ENCODE data around the gene MDM2. TPM values are rescaled to one million over a fixed set of nuclear protein-coding genes. Genes with fewer than 3 reads are reported as not detected.
A peak's percentile ranks its signal among the peaks of the same experiment; 100 is the strongest.
"Not testable (repeated sequence)": the region's sequence is repeated elsewhere in the genome, so short reads cannot be mapped to it uniquely, and the experiment has no call there.

Gene MDM2
- total RNA-seq, 2 experiments from 2014 or later = 207 to 214 TPM

DNA sequence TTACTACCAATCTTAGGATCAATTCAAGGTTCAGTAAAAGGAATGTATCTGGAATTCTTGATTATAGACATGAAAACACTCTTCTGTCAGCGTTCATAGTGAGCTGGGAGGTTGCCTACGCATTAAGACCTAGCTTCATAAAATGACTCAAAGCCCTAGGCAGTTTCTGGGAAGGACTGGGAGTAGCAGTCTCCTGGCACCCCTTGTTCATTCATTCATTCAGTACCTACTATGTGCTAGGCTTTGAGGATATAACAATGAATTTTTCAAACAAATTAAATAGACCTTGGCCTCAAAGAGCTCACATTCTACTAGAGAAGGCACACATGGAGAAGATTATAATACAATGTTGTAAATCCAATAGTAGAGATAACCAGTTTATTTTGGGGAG, 46.1 kb downstream of the MDM2 start:
- H3K4me1 Mint-ChIP-seq = no peaks in the 10 kb centered on the region
- ChIA-PET CTCF (interaction anchor here (0.9 kb wide), 1 partner anchor 13 kb away, joined by 3 read pairs; no protein-coding TSS in a partner anchor), POLR2A (no interaction called here)
- no peak for DNase-seq
- peaks cover 1% of the 10 kb centered on the region for H3K27me3 Mint-ChIP-seq
- no peak overlapping the region for H3K4me3 Mint-ChIP-seq
- H3K36me3 Mint-ChIP-seq (ENCODE audit: low read depth) = no peaks in the 10 kb centered on the region
- no peaks in the 10 kb centered on the region for H3K9me3 Mint-ChIP-seq
- H3K27ac Mint-ChIP-seq = no peak overlapping the region

DNA sequence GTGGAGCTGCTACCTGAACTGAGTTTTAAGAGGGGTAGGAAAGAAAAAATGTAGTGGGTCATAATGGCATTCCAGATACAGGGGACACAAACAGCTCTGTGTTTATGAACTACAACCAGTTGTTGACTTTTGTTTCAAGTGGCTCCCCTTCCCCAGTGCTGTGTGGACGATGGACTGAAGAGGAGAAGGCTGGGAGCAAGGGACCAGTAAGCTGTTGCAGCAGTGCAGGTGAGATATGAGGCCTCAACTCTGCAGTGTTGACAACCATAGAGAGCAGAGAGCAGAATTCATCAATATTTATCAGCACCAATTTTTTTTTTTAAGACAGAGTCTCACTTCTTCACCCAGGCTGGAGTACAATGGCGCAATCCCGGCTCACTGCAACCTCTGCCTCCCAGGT, 46.6 kb downstream of the MDM2 start:
- DNase-seq = no peak
- Mint-ChIP-seq H3K27me3 (peaks cover 1% of the 10 kb centered on the region), H3K36me3 (ENCODE audit: low read depth) (no peaks in the 10 kb centered on the region), H3K4me1 (no peaks in the 10 kb centered on the region), H3K27ac (no peak overlapping the region), H3K4me3 (no peak overlapping the region), H3K9me3 (no peaks in the 10 kb centered on the region)
- CTCF ChIA-PET = interaction anchor here (0.7 to 1.0 kb wide), 4 partner anchors 11 to 618 kb away, joined by 3 read pairs; no protein-coding TSS in a partner anchor
- POLR2A ChIA-PET = no interaction called here

DNA sequence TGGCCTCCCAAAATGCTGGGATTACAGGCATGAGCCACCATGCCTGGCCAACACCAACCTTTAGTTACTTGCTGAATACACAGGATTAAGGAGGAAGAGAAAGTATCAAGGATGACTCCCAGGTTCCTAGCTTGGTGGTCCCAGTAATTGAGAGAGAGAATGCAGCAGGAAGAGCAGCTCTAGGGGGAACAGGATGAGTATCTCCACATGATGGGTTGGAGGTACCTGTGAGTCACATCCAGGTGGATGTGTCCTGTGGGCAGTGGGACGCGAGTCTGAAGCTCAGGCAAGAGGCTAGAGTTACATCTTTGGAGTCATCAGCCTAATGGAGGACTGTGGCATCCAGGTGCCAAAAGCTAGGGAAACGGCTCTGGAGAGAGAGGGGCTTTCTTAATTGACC, 47.1 kb downstream of the MDM2 start:
- CTCF ChIA-PET = interaction anchor here (0.6 to 1.0 kb wide), 6 partner anchors 11 to 619 kb away, joined by 3 to 4 read pairs (median 3); no protein-coding TSS in a partner anchor
- DNase-seq = no peak
- Mint-ChIP-seq H3K4me1 (no peaks in the 10 kb centered on the region), H3K9me3 (no peaks in the 10 kb centered on the region), H3K36me3 (ENCODE audit: low read depth) (no peaks in the 10 kb centered on the region), H3K27ac (no peak overlapping the region), H3K4me3 (no peak overlapping the region), H3K27me3 (peaks cover 1% of the 10 kb centered on the region)
- POLR2A ChIA-PET = no interaction called here

DNA sequence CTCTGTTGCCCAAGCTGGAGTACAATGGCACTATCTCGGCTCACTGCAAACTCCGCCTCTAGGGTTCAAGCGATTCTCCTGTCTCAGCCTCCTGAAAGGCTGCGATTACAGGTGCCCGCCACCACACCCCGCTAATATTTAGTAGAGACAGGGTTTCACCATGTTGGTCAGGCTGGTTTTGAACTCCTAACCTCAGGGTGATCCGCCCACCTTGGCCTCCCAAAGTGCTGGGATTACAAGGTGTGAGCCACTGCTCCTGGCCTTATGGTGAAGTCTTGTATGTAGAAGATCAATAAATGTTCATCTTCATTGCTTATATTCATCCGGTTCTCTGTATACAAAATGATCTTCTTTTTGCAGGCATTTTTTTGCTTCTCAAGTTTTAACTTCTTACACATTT, 47.8 kb downstream of the MDM2 start:
- Mint-ChIP-seq H3K27me3 (peaks cover 1% of the 10 kb centered on the region), H3K36me3 (ENCODE audit: low read depth) (no peaks in the 10 kb centered on the region), H3K9me3 (no peaks in the 10 kb centered on the region), H3K4me3 (no peak overlapping the region), H3K4me1 (no peaks in the 10 kb centered on the region), H3K27ac (no peak overlapping the region)
- ChIA-PET CTCF (interaction anchor here (0.6 to 1.0 kb wide), 2 partner anchors 12 to 49 kb away, joined by 3 to 4 read pairs; no protein-coding TSS in a partner anchor), POLR2A (no interaction called here)
- no peak for DNase-seq

DNA sequence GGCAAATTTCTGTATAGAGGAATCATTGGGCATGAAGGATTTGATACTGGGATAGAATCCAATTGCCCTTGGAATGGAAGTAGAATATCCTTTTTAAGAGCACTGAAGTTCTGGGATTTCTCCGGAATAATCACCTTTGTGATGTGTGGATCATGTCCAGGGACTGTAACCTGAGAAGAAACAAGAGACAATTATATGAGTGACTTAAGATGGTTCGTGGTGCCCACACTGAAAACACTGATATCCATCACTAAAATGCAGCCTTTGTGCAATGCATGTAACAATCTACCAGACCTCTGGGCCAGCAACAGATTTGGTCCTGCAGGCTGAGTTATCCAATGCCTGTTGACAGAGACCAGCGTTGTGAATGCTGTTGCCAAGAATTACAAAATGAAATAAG, 48.5 kb downstream of the MDM2 start:
- no peaks in the 10 kb centered on the region for H3K36me3 Mint-ChIP-seq (ENCODE audit: low read depth)
- DNase-seq = no peak
- no peaks in the 10 kb centered on the region for H3K4me1 Mint-ChIP-seq
- POLR2A ChIA-PET = no interaction called here
- peaks cover 1% of the 10 kb centered on the region for H3K27me3 Mint-ChIP-seq
- H3K4me3 Mint-ChIP-seq = no peak overlapping the region
- H3K27ac Mint-ChIP-seq = no peak overlapping the region
- CTCF ChIA-PET = no interaction called here
- no peaks in the 10 kb centered on the region for H3K9me3 Mint-ChIP-seq

DNA sequence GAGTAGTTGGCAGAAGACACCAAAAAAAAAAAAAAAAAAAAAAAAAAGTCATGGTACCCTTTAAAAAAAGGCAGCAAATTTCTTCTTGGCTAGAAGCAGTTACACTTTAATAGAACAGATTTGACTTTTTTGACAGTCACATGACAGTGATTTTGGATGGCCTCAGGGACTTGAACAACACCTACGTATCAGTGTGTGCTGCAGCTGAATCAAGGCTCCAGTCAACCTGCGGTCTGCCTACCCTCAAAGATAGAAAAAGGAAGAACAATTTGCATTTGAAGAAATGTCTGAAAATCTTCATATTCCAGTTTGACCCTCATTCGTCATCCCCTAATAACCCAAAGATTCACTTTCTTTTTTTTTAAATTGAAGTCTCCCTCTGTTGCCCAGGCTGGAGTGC, 53.9 kb downstream of the MDM2 start:
- POLR2A ChIA-PET = no interaction called here
- Mint-ChIP-seq H3K9me3 (no peaks in the 10 kb centered on the region), H3K4me1 (peaks cover 3% of the 10 kb centered on the region), H3K36me3 (ENCODE audit: low read depth) (no peaks in the 10 kb centered on the region), H3K27me3 (no peaks in the 10 kb centered on the region), H3K27ac (no peak overlapping the region), H3K4me3 (no peak overlapping the region)
- CTCF ChIA-PET = no interaction called here
- no peak for DNase-seq

DNA sequence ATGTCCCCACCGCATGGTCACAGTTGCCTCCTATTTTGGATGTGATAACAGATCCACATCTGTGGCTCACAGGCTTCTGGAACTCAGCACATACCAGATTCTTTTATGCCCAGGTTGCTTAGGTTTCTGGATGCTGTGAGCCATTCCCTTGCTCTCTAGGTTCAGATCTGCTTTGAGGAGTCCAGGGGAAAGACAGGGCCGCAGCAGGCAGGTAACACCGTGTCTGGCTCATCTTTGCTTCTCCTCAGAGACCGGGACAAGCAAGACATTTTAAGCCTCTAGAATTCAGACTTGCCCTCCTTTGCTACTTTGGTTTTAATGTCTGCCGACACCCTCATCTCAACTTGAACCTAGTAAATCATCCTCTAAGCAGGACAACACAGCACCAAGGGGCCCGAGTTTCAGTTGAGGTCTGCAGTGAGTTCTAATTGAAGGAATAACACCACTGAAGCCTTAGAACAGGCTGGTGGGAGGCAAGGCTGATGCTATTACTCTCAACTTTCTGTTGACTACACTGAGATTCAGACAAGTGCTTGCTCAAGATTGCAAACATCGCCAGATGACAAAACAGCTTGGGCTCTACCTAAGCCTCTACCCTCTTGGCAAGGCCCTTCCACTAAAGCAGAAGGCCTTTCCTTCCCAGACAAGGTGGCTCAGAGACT, 55.3 kb downstream of the MDM2 start:
- DNase-seq = no peak
- Mint-ChIP-seq H3K4me3 (no peak overlapping the region), H3K4me1 (peaks cover 3% of the 10 kb centered on the region), H3K9me3 (no peaks in the 10 kb centered on the region), H3K36me3 (ENCODE audit: low read depth) (no peaks in the 10 kb centered on the region), H3K27me3 (no peaks in the 10 kb centered on the region), H3K27ac (no peak overlapping the region)
- CTCF ChIA-PET = interaction anchor here (0.6 to 0.7 kb wide), 2 partner anchors 145 to 1263 kb away, joined by 3 to 4 read pairs; no protein-coding TSS in a partner anchor
- POLR2A ChIA-PET = no interaction called here

DNA sequence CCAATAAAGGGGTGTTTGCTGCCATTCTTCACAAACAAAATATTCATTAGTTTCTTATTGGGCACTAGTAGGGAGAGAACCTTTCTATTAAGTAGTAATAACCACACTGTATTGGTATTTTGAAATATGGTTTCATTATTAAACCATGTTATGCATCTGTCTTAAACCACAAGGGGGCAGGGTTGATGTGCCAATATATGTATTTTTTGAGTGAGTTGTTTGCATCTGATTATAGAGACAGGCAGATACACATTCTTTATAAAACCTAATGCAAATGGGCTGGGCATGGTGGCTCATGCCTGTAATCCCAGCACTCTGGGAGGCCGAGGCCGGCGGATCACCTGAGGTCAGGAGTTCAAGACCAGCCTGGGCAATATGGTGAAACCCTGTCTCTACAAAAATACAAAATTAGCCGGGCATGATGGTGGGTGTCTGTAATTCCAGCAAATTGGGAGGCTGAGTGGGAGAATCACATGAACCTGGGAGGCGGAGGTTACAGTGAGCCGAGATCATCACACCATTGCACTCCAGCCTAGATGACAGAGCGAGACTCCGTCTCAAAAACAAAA, 56.0 kb downstream of the MDM2 start:
- not testable (repeated sequence) for H3K4me1 Mint-ChIP-seq

DNA sequence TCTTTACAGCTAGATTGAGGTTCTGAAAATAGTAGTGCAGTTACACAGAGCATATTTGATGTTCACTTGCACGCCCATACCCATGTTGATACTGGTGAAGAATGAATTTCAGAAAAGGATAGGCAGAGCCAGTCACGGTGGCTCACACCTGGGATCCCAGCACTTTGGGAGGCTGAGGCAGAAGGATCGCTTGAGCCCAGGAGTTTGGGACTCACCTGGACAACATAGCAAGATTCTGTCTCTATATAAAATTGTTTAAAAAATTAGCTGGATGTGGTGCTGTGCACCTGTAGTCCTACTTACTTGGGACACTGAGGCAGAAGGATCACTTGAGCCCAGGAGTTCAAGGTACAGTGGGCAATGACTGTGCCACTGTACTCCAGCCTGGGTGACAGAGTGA, 56.6 kb downstream of the MDM2 start:
- Mint-ChIP-seq H3K36me3 (ENCODE audit: low read depth) (no peaks in the 10 kb centered on the region), H3K4me3 (no peak overlapping the region), H3K27ac (no peak overlapping the region), H3K27me3 (no peaks in the 10 kb centered on the region), H3K9me3 (no peaks in the 10 kb centered on the region), H3K4me1 (peaks cover 3% of the 10 kb centered on the region)
- ChIA-PET POLR2A (no interaction called here), CTCF (interaction anchor here (0.6 kb wide), 1 partner anchor 32 kb away, joined by 3 read pairs; no protein-coding TSS in a partner anchor)
- no peak for DNase-seq

More for the DNA sequence above, 56.0 kb downstream of the MDM2 start:
- H3K9me3 Mint-ChIP-seq; H3K4me3 Mint-ChIP-seq; POLR2A ChIA-PET; H3K36me3 Mint-ChIP-seq (ENCODE audit: low read depth); H3K27ac Mint-ChIP-seq; H3K27me3 Mint-ChIP-seq: not testable (repeated sequence)
- DNase-seq = peak; percentile 46
- CTCF ChIA-PET = interaction anchor here (0.6 kb wide), 1 partner anchor 33 kb away, joined by 3 read pairs; no protein-coding TSS in a partner anchor

DNA sequence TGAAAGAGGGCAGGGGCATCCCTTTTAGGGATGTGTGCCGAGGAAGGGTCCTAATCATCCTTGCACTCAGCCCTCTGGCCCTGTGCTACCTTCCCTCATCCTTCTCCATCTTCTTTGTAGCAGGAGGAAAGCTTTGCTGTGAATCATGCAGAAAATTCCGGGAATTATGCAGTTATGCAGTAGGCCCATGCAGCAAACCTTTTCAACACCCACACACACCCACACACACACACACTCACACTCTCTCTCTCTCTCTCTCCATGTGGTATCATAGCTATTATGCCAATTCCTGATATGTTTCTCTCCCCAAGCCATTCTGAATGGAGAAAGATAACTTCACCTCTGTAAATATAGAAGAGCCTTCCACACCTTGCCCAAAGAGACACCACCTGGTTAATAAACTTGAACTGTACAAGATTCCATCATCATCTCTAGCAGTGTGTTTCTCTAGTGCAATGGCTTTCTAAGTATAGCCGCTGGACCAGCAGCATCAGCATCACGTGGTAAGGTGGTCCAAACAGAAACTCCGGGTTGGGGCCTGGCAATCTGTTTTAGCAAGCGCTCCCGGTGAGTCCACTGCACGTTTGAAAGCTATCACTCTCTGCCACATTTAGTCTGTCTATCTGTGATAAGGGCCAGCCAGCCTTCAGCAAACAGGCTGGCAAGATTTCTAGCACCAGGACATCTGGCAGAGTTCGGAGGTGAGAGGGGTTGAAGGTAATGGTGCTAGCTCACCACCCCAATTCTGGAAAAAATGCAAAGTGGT, 57.6 kb downstream of the MDM2 start:
- Mint-ChIP-seq H3K4me1 (peaks cover 3% of the 10 kb centered on the region), H3K9me3 (no peaks in the 10 kb centered on the region), H3K27me3 (no peaks in the 10 kb centered on the region), H3K4me3 (no peak overlapping the region), H3K27ac (no peak overlapping the region), H3K36me3 (ENCODE audit: low read depth) (no peaks in the 10 kb centered on the region)
- DNase-seq = no peak
- POLR2A ChIA-PET = no interaction called here
- CTCF ChIA-PET = no interaction called here

DNA sequence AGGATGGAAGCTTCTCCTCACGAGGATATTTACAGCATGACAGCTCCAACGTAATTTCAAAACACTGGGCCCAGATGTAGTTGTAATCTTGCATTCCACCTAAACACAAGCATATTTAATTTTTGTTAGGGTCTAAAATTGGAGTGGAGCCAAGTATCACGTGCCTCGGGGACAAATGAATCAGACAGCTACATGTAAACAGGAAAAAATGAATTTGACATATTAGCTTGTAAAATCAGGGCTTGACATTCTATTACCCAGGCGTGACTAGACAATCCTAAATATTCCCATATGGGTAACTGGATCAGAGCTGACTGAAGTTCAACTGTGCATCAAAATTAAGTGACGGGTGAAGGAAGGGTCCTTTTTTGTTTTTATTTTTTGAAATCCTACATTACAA, 59.0 kb downstream of the MDM2 start:
- Mint-ChIP-seq H3K4me3 (no peak overlapping the region), H3K36me3 (ENCODE audit: low read depth) (no peaks in the 10 kb centered on the region), H3K27me3 (no peaks in the 10 kb centered on the region), H3K4me1 (peaks cover 3% of the 10 kb centered on the region), H3K27ac (no peak overlapping the region), H3K9me3 (no peaks in the 10 kb centered on the region)
- ChIA-PET CTCF (interaction anchor here (0.7 kb wide), 1 partner anchor 12 kb away, joined by 3 read pairs; no protein-coding TSS in a partner anchor), POLR2A (no interaction called here)
- no peak for DNase-seq

DNA sequence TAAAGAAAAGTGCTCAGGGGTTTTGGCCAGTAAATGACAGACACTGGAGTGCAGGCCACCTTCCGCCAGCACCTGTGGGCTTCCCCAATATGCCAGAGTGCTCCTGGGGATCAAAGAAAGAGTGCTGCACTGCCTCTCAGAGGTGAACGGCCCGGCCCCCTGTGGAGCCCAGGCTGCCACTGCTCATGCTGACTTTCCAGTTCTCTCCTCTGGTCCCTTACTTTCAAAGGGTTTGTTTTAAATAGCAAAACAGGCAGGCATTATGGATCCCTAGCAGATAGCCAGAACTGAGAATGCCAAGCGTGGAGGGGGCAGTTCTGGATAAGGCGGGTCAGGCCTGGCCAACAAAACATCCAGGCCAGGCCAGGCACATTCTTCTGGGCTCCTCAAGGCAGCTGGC, 59.6 kb downstream of the MDM2 start:
- Mint-ChIP-seq H3K4me1 (peaks cover 3% of the 10 kb centered on the region), H3K4me3 (no peak overlapping the region), H3K9me3 (no peaks in the 10 kb centered on the region), H3K27me3 (no peaks in the 10 kb centered on the region), H3K36me3 (ENCODE audit: low read depth) (no peaks in the 10 kb centered on the region), H3K27ac (no peak overlapping the region)
- DNase-seq = no peak
- ChIA-PET POLR2A (no interaction called here), CTCF (interaction anchor here (0.7 to 2.1 kb wide), 2 partner anchors 13 to 15 kb away, joined by 3 to 6 read pairs; no protein-coding TSS in a partner anchor)
